ENCODE data around the gene MRPL52. TPM values are rescaled to one million over a fixed set of nuclear protein-coding genes. Genes with fewer than 3 reads are reported as not detected.

The MRPL52 gene
- total and polyA plus RNA-seq, 2 of the 13 experiments (the other 11 are each of a cell fraction or from before 2014, with no cell fraction given), result 118 to 329 TPM

DNA sequence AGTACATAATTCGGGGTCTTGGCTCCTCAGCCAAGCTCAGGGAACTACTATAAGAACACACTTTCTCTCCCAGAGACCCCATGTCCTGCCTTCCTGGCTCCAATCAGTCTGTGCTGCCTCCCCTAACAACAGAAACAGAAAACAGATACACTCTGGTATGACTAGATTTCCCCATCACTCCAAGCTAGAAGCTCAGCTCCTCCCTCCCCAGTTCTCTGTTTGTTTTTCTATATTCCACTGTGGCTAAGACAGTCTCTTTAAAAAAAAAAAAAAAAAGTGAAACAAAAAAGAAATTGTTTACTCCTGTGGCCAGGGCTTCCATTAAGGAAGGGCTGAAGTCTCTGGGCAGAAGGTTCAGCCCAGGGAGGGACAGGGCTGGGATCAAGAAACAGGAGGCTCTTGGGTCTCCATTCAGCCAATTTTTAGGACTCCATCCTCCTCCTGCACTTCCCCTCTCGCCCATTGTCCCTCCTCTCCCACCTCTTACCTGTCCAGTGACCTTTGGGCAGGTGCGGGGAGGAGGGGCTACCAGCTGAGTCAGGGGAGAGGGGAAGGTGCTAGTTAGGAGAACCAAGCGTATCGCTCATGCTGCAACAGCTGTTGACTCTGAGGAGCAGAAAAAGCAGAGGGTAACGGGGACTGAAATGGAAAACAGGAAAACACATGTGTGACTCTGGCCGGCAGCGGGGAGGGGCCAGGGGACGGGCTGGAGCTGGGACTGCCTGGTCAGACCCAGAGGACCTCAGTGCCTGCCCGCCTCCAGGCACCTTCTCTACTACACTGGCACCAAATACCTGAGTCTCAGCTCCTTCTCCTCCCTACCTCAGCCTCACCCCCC lies 10.3 kb upstream of the MRPL52 start (continued):
- TF ChIP-seq TFDP1 (CRISPR knock-in tag; IDR thresholded peaks at IDR 0.05; ENCODE audit: borderline replicate concordance) (no peak), GATA4 (IDR thresholded peaks at IDR 0.05; ENCODE audit: borderline replicate concordance, low read depth) (no peak), NFIB (CRISPR knock-in tag; IDR thresholded peaks at IDR 0.05; ENCODE audit: borderline replicate concordance) (no peak), CHD2 (IDR thresholded peaks at IDR 0.05; ENCODE audit: low read depth, low read length) (no peak), ZKSCAN5 (CRISPR knock-in tag; IDR thresholded peaks at IDR 0.05) (no peak), BCLAF1 (IDR thresholded peaks at IDR 0.05) (no peak), HOXD1 (CRISPR knock-in tag; IDR thresholded peaks at IDR 0.05) (no peak), KDM5B (CRISPR knock-in tag; IDR thresholded peaks at IDR 0.05; ENCODE audit: borderline replicate concordance) (peak; percentile 68; the same call in 1 of the 2 replicates), ZNF629 (CRISPR knock-in tag; conservative IDR thresholded peaks at IDR 0.05) (no peak), MXD4 (CRISPR knock-in tag; IDR thresholded peaks at IDR 0.05) (0 out of 2 replicates have a peak, but pooled peaks have one; percentile 38), HNRNPK (IDR thresholded peaks at IDR 0.05; ENCODE audit: low read depth, low read length, poor library complexity, severe bottlenecking) (peak; percentile 81), ZNF138 (CRISPR knock-in tag; IDR thresholded peaks at IDR 0.05; ENCODE audit: low read depth) (no peak), EP300 (IDR thresholded peaks at IDR 0.05; ENCODE audit: low read depth in 2 of 2, low read length in 2 of 2) (no peak), EP300 (CRISPR knock-in tag; IDR thresholded peaks at IDR 0.05; ENCODE audit: borderline replicate concordance) (no peak; the same call in 1 of the 2 replicates), FOXP1 (IDR thresholded peaks at IDR 0.05) (no peak), FOXP1 (CRISPR knock-in tag; IDR thresholded peaks at IDR 0.05) (peak; percentile 62), SYNCRIP (IDR thresholded peaks at IDR 0.05; ENCODE audit: insufficient read depth, low read depth, low read length) (no peak), ESRRA (CRISPR knock-in tag; IDR thresholded peaks at IDR 0.05; ENCODE audit: low read depth) (no peak), ZNF235 (CRISPR knock-in tag; IDR thresholded peaks at IDR 0.05; ENCODE audit: borderline replicate concordance) (no peak), ZZZ3 (CRISPR knock-in tag; IDR thresholded peaks at IDR 0.05; ENCODE audit: borderline replicate concordance) (no peak), ZNF326 (CRISPR knock-in tag; IDR thresholded peaks at IDR 0.05; ENCODE audit: borderline replicate concordance) (no peak), XBP1 (CRISPR knock-in tag; IDR thresholded peaks at IDR 0.05) (no peak)
- TF ChIP-seq, protein P1, sequence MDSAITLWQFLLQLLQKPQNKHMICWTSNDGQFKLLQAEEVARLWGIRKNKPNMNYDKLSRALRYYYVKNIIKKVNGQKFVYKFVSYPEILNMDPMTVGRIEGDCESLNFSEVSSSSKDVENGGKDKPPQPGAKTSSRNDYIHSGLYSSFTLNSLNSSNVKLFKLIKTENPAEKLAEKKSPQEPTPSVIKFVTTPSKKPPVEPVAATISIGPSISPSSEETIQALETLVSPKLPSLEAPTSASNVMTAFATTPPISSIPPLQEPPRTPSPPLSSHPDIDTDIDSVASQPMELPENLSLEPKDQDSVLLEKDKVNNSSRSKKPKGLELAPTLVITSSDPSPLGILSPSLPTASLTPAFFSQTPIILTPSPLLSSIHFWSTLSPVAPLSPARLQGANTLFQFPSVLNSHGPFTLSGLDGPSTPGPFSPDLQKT (CRISPR knock-in tag; IDR thresholded peaks at IDR 0.05; ENCODE audit: borderline replicate concordance), result no peak
- TF ChIP-seq, protein P2, sequence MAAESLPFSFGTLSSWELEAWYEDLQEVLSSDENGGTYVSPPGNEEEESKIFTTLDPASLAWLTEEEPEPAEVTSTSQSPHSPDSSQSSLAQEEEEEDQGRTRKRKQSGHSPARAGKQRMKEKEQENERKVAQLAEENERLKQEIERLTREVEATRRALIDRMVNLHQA (CRISPR knock-in tag; IDR thresholded peaks at IDR 0.05), result no peak

Measured in HepG2 (cell line).